ENCODE results near the gene WDR44. TPM values are rescaled to one million over a fixed set of nuclear protein-coding genes. Genes with fewer than 3 reads are reported as not detected.
A peak's percentile ranks its signal among the peaks of the same experiment; 100 is the strongest.
"Not testable (repeated sequence)": the region's sequence is repeated elsewhere in the genome, so short reads cannot be mapped to it uniquely, and the experiment has no call there.

WDR44 gene, protein sequence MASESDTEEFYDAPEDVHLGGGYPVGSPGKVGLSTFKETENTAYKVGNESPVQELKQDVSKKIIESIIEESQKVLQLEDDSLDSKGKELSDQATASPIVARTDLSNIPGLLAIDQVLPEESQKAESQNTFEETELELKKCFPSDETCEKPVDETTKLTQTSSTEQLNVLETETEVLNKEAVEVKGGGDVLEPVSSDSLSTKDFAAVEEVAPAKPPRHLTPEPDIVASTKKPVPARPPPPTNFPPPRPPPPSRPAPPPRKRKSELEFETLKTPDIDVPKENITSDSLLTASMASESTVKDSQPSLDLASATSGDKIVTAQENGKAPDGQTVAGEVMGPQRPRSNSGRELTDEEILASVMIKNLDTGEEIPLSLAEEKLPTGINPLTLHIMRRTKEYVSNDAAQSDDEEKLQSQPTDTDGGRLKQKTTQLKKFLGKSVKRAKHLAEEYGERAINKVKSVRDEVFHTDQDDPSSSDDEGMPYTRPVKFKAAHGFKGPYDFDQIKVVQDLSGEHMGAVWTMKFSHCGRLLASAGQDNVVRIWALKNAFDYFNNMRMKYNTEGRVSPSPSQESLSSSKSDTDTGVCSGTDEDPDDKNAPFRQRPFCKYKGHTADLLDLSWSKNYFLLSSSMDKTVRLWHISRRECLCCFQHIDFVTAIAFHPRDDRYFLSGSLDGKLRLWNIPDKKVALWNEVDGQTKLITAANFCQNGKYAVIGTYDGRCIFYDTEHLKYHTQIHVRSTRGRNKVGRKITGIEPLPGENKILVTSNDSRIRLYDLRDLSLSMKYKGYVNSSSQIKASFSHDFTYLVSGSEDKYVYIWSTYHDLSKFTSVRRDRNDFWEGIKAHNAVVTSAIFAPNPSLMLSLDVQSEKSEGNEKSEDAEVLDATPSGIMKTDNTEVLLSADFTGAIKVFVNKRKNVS
- total RNA-seq = 34.6 TPM

GRCh38 chrX:118345464-118346257 lies at the start of gene WDR44:
Gene WDR44, plus strand, starts transcription at chrX:118346106. Its CDS starts 398 bp downstream, at chrX:118346504.
- peak; percentile 86 for DNase-seq

GRCh38 chrX:118305827-118306226 lies 40.1 kb upstream of the WDR44 start:
- not testable (repeated sequence) for DNase-seq

GRCh38 chrX:118315529-118315928 lies 30.4 kb upstream of the WDR44 start:
- DNase-seq = no peak

DNA sequence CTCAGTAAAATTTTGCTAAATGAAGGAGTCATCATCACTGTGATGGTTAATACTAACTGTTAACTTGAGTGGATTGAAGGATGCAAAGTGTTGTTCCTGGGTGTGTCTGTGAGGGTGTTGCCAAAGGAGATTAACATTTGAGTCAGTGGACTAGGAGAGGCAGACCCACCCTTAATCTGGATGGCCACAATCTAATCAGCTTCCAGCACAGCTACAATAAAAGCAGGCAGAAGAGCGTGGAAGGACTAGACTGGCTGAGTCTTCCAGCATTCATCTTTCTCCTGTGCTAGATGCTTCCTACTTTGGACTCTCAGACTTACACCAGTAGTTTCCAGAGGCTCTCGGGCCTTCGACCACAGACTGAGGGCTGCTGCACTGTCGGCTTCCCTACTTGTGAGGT lies 21.3 kb upstream of the WDR44 start:
- no peak for DNase-seq

DNA sequence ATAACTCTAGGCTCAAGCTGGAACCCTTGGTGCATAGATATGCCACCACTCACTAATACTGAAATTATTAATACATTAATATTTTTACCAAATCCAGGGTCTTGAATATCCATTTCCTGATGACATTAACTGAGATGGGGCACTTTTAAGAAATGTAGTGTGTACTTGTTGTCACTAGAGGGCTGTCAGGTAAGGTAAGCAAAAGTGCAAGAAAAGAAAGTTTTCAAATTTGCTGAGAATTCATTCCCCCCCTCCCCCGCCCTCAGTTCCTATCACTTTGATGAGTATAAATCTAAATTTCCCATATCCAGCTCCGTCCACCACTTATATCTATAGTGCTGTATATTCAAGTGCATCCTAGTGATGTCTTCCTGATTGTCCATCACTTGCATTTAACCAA lies 20.5 kb upstream of the WDR44 start:
- DNase-seq = no peak

DNA sequence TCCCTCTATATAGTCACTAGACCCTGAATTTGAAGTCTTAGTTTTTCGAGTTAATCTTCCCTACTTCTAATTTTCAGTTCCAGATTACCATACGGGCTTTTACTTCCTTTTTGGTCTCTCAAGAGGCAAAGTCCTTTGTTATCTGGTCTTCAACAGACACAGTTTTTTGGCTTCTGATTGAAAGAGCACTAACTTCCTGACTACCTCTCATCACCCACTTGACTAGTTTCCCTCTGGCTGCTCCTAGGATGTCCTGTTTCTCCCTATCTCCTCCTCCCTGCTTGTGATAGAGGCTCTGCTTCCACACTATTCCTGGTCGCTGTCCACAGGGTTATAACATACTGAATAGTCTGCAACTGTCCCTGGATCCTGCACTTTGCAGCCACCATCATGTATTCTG lies 16.7 kb upstream of the WDR44 start:
- DNase-seq = no peak

DNA sequence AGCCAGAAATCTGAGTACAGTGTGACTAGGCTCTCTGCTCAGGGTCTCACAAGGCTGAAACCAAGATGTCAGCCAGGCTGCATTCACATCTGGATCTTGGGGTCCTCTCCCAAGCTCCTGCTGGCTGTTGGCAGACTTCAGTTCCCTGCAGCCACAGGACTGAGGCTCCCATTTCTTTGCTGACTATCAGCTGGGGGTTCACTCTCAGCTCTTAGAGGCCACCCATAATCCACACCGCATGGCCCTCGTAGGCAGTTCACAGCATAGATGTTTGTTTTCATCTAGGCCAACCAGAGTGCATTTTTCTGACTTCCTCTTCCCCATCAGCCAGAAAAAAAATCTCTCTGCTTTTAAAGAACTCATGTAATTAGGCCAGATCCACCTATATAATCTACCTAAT lies 8.2 kb upstream of the WDR44 start:
- no peak for DNase-seq

DNA sequence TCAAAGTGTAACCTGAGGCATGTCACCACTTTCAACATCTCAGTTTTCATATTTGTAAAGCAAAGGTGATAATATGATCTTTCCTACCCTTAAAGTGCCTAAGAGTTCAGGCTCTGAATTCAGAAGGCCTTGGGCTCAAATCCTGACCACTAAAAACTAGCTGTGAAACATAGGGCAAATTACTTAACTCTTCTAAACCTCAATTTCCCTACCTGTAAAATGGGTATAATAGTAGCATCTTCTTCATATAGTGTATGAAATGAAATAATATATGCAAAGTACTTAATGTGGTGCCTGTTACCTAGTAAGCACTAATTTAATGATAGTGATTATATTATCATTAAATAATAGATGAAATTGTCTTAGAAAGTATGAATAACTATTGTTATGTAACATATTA lies 7.0 kb upstream of the WDR44 start:
- DNase-seq = no peak

GRCh38 chrX:118345045-118345463 lies 852 bp upstream of the WDR44 start:
- no peak for DNase-seq

GRCh38 chrX:118346258-118347094 lies 570 bp downstream of the WDR44 start:
- peak; percentile 56 for DNase-seq

- no peak for DNase-seq
Observed at GRCh38 chrX:118347131-118347530, 1.2 kb downstream of the WDR44 start.

DNA sequence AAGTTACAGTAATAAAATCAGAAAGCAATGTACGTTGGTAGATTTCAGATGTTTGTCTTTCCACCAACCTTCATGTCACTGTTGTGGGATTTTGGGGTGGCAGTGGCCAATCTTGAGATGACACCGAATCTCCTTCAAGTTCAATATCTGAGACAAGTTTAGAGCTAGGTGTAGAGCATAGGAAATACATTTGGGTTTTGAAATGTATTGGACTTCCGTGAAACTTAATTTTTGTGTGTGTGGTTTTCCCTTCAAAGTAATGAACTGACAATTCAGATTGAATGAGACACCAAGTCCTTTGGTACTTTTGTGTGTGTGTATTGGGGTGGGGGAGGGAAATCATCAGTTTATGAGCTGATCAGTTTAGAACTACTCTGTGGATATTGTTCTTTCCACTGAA lies 1.8 kb downstream of the WDR44 start:
- DNase-seq = no peak

DNA sequence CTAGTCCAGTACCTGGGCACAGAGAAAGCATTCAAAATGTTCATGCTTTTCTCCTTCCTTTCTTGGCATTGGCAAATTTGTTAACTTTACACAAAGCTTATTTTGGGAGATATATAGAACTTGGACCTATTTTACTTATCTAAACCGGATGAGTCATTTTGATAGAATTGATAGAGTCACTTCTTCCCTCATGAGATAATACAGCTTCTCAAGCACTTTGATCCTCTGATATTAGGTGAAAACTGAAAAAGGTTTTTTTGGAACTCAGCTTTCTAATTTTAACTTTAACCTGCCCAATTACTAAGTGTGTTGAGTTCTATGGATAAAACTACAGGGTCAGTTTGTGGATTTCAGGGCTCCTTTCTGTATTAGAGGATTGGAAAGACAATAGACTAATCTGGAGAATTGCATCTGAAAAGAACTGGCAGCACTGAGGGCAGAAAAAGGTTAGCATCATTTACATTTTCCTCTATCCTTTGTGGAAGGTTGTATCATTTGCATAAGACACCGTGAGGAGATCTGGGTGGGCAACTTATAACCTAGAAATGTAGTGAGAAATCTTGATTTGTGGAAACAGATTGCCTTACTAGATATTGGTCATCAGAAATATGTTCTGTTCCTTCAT lies 2.4 kb downstream of the WDR44 start:
- DNase-seq = no peak

- no peak for DNase-seq
Observed at GRCh38 chrX:118349188-118349587, 3.3 kb downstream of the WDR44 start.

DNA sequence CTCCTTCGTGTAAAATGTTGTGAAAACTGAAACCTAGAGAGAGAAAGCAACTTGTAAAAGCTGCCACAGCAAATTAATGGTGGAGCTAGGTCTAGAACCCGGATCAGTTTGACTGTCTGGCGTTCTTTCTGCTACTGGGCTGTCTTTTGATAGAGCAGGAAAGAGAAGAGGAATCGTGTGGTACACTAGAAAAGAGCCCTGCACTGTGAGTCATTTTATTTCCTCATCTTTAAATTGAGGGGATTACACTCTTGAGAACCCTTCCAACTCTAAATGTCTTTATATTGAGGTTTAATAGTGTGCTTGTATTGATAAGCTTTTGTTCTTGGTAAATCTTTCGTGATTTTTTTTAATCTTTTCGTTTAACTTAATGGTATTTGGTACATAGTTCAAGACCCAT lies 4.3 kb downstream of the WDR44 start:
- DNase-seq = no peak

- no peak for DNase-seq
Observed at GRCh38 chrX:118350706-118351105, 4.8 kb downstream of the WDR44 start.

- no peak for DNase-seq
Observed at GRCh38 chrX:118352566-118352965, 6.7 kb downstream of the WDR44 start.

DNA sequence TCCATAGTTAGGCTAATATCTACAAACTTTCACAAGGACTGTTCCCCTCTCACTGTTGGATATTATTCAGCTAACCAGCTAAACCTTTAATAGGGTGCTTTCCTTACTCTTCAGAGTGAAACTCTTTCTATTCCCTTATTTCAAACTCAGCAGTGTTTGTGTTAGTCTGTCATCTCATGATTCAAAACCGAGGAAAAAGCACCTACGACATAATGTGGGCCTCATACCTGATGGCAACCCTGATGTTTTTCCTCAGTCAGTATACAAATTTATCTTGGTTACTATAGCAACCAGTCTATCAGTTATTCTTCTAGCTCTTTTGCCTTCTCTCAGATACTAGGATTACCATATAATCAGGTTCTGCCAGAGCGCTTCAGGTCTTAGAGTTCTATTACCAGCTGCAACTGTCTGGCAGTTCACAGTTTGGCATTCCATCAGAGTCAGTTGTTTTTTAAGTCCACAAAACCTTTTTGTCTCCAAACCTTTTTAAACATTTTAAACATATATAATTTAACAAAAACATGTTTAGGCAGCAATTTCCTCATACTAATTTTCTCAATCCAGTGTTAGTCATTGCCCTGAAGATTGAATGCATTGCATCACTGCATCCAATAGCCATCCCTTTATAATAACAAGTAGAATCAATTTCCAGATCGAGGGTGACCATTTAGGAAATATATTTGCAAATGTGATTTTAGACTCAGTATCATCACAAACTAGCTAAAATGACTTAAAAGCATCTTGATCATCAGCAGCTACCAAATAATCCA lies 7.4 kb downstream of the WDR44 start:
- DNase-seq = no peak

DNA sequence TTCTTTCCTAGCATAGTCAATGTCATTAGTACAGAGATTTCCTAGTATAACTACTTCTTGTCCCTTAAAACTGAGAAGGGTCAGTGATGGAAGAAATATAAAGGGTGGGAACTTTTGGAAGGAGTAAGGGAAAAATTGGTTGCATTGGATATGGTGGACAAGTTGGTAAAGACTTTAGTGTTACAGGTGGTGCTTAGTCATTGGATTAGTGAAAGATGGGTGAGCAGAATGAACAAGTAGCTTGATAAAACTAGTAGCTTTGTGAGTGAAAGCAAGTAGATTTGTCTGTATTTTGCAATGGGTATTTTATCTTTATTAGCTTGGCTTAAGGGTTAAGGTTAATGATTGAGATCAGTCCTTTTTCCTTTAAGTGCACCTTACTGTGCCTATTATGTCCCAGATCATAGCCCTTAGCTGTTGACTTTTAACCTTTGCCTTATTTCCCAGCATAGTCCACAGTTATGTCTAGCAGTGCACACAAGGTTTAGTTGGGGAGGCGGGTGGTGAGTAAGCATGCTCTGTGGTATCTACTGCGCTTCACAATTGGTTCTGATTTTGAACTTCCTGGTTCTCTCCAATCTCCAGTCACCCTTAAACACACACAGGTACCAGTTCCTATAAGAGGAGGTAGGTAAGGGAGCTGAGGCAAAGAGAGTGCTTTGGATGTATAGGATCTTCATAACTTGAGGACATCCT lies 9.5 kb downstream of the WDR44 start:
- DNase-seq = no peak

Measured in occipital lobe (tissue), 2 donors.